GM20000 (cell line): Measurements from ENCODE around the gene RPL31.

ENCODE experiments used
- DNase-seq: peaks from one replicate; pipeline ENCODE4 v3.0.0; 2012; ENCODE audit warnings: low spot score
- CTCF ChIP-seq: IDR thresholded peaks from 2 replicates; pipeline ENCODE4 v1.5.1; 2012; ENCODE audit warnings: mild to moderate bottlenecking, control low read depth; ENCODE audit errors: extremely low read depth, missing control alignments

The RPL31 gene

GRCh38 chr2:100967716-100968115 is 34.4 kb upstream of the RPL31 start:
- TF ChIP-seq CTCF, result no peak

GRCh38 chr2:100968146-100969145 is 33.6 kb upstream of the RPL31 start:
- TF ChIP-seq CTCF, result no peak
- DNase-seq, result no peak

More at GRCh38 chr2:100967716-100968115, 34.4 kb upstream of the RPL31 start:
- no peak for DNase-seq

- no peak for DNase-seq
- TF ChIP-seq CTCF, result no peak
Measured at GRCh38 chr2:100969998-100970397, 32.1 kb upstream of the RPL31 start.

GRCh38 chr2:100971221-100971620 is 30.9 kb upstream of the RPL31 start:
- no peak for TF ChIP-seq CTCF

GRCh38 chr2:100972452-100972851 is 29.6 kb upstream of the RPL31 start:
- TF ChIP-seq CTCF, result no peak
- DNase-seq, result no peak

More at GRCh38 chr2:100971221-100971620, 30.9 kb upstream of the RPL31 start:
- no peak for DNase-seq

GRCh38 chr2:100974712-100975520 is 27.2 kb upstream of the RPL31 start:
- DNase-seq, result no peak
- no peak for TF ChIP-seq CTCF

- TF ChIP-seq CTCF, result no peak
- DNase-seq, result no peak
Measured at GRCh38 chr2:100975521-100975785, 26.6 kb upstream of the RPL31 start.
